KMS-11 (cell line): ENCODE data around the gene ATP1A1.

Source experiments
- H2AFZ ChIP-seq: fragments of 200-600 bp; sonication (generic); 2 replicates; pipeline ENCODE4 v1.6.1; 2016; ENCODE audit warnings: antibody characterized with exemption, mixed run types, low read depth
- H3K27ac ChIP-seq: fragments of 200-600 bp; sonication (generic); 2 replicates; pipeline ENCODE4 v1.6.1; 2016; ENCODE audit warnings: mild to moderate bottlenecking, mixed run types
- H3K27me3 ChIP-seq: fragments of 200-600 bp; sonication (generic); 2 replicates; pipeline ENCODE4 v1.6.1; 2017; ENCODE audit warnings: mild to moderate bottlenecking, low read depth, mixed run types, moderate library complexity; ENCODE audit not compliant: insufficient read depth
- H3K36me3 ChIP-seq: fragments of 200-600 bp; sonication (generic); 2 replicates; pipeline ENCODE4 v1.6.1; 2017; ENCODE audit warnings: mild to moderate bottlenecking, mixed run types; ENCODE audit not compliant: insufficient read depth
- H3K4me1 ChIP-seq: fragments of 200-600 bp; sonication (generic); 2 replicates; pipeline ENCODE4 v1.6.1; 2016; ENCODE audit warnings: mild to moderate bottlenecking, low read depth, mixed run types; ENCODE audit not compliant: poor library complexity, severe bottlenecking
- H3K4me2 ChIP-seq: fragments of 200-600 bp; sonication (generic); 2 replicates; pipeline ENCODE4 v1.7.0; 2016; ENCODE audit warnings: mild to moderate bottlenecking, mixed run types
- H3K4me3 ChIP-seq: fragments of 200-600 bp; sonication (generic); IDR thresholded peaks from 2 replicates; pipeline ENCODE4 v1.6.1; 2017; ENCODE audit warnings: low read depth, low read length, mixed read lengths; ENCODE audit not compliant: insufficient read depth
- H3K79me2 ChIP-seq: fragments of 200-600 bp; sonication (generic); 2 replicates; pipeline ENCODE4 v1.6.1; 2016; ENCODE audit warnings: low read depth, mixed run types; ENCODE audit not compliant: insufficient read depth
- H3K9ac ChIP-seq: fragments of 200-600 bp; sonication (generic); 2 replicates; pipeline ENCODE4 v1.6.1; 2016; ENCODE audit warnings: mild to moderate bottlenecking, mixed run types
- H4K20me1 ChIP-seq: fragments of 200-600 bp; sonication (generic); 2 replicates; pipeline ENCODE4 v1.6.1; 2016; ENCODE audit warnings: mild to moderate bottlenecking, mixed run types; ENCODE audit not compliant: insufficient read depth
- CTCF ChIP-seq: fragments of 200-600 bp; sonication (generic); conservative IDR thresholded peaks from 2 replicates; pipeline ENCODE4 v1.6.1; 2017; ENCODE audit warnings: low read depth, mild to moderate bottlenecking, antibody characterized with exemption, low read length, moderate library complexity, mixed read lengths

Gene ATP1A1

GRCh38 chr1:116356067-116356466 lies 17.0 kb upstream of the ATP1A1 start:
- H3K36me3 ChIP-seq, result no peaks in the 10 kb centered on the region
- no peak for TF ChIP-seq CTCF
- no peak overlapping the region for H3K9ac ChIP-seq
- H3K4me1 ChIP-seq, result peaks cover 34% of the 10 kb centered on the region
- no peak overlapping the region for H2AFZ ChIP-seq
- H3K79me2 ChIP-seq, result no peaks in the 10 kb centered on the region
- H3K27me3 ChIP-seq, result no peaks in the 10 kb centered on the region
- H3K4me3 ChIP-seq, result no peak overlapping the region
- no peaks in the 10 kb centered on the region for H4K20me1 ChIP-seq
- no peak overlapping the region for H3K4me2 ChIP-seq
- no peak overlapping the region for H3K27ac ChIP-seq

- no peak for TF ChIP-seq CTCF
- Histone ChIP-seq H3K4me2 (no peak overlapping the region), H3K27me3 (no peaks in the 10 kb centered on the region), H3K79me2 (no peaks in the 10 kb centered on the region), H4K20me1 (no peaks in the 10 kb centered on the region), H3K27ac (no peak overlapping the region), H3K36me3 (no peaks in the 10 kb centered on the region), H3K4me1 (peaks cover 28% of the 10 kb centered on the region), H3K4me3 (no peak overlapping the region), H3K9ac (no peak overlapping the region), H2AFZ (no peak overlapping the region)
Observed at GRCh38 chr1:116356673-116357072, 16.4 kb upstream of the ATP1A1 start.

- no peaks in the 10 kb centered on the region for H3K79me2 ChIP-seq
- no peak overlapping the region for H3K4me3 ChIP-seq
- no peak overlapping the region for H2AFZ ChIP-seq
- peaks cover 20% of the 10 kb centered on the region for H3K4me1 ChIP-seq
- H3K27ac ChIP-seq, result no peak overlapping the region
- H3K27me3 ChIP-seq, result no peaks in the 10 kb centered on the region
- no peaks in the 10 kb centered on the region for H4K20me1 ChIP-seq
- H3K9ac ChIP-seq, result no peak overlapping the region
- TF ChIP-seq CTCF, result no peak
- no peak overlapping the region for H3K4me2 ChIP-seq
- no peaks in the 10 kb centered on the region for H3K36me3 ChIP-seq
Observed at GRCh38 chr1:116357487-116357886, 15.6 kb upstream of the ATP1A1 start.

- no peaks in the 10 kb centered on the region for H4K20me1 ChIP-seq
- no peak overlapping the region for H3K9ac ChIP-seq
- H2AFZ ChIP-seq, result no peak overlapping the region
Observed at GRCh38 chr1:116359060-116359830, 13.8 kb upstream of the ATP1A1 start.

More at GRCh38 chr1:116359060-116359830, 13.8 kb upstream of the ATP1A1 start:
- Histone ChIP-seq H3K27ac (no peak overlapping the region), H3K27me3 (no peaks in the 10 kb centered on the region), H3K4me3 (no peak overlapping the region), H3K4me2 (no peak overlapping the region), H3K4me1 (peaks cover 13% of the 10 kb centered on the region), H3K36me3 (no peaks in the 10 kb centered on the region), H3K79me2 (no peaks in the 10 kb centered on the region)
- no peak for TF ChIP-seq CTCF
